Rectal smooth muscle tissue (tissue), 1 donor: ENCODE measurements around the gene CLCF1.
A peak's percentile ranks its signal among the peaks of the same experiment; 100 is the strongest.

Experiments
- H3K27ac ChIP-seq: one replicate; pipeline ENCODE4 v1.7.0; 2013; ENCODE audit warnings: low read depth, low read length, inconsistent platforms
- H3K27me3 ChIP-seq: one replicate; pipeline ENCODE4 v1.7.0; 2013; ENCODE audit warnings: low read length; ENCODE audit not compliant: control insufficient read depth, insufficient read depth
- H3K36me3 ChIP-seq: one replicate; pipeline ENCODE4 v1.7.0; 2013; ENCODE audit warnings: low read length; ENCODE audit not compliant: control insufficient read depth, insufficient read depth
- H3K4me1 ChIP-seq: one replicate; pipeline ENCODE4 v1.7.0; 2013; ENCODE audit warnings: low read length; ENCODE audit not compliant: control insufficient read depth, insufficient read depth
- H3K4me3 ChIP-seq: one replicate; pipeline ENCODE4 v1.7.0; 2013; ENCODE audit warnings: low read length
- H3K9ac ChIP-seq: one replicate; pipeline ENCODE4 v1.7.0; 2013; ENCODE audit warnings: low read length

CLCF1 gene

DNA sequence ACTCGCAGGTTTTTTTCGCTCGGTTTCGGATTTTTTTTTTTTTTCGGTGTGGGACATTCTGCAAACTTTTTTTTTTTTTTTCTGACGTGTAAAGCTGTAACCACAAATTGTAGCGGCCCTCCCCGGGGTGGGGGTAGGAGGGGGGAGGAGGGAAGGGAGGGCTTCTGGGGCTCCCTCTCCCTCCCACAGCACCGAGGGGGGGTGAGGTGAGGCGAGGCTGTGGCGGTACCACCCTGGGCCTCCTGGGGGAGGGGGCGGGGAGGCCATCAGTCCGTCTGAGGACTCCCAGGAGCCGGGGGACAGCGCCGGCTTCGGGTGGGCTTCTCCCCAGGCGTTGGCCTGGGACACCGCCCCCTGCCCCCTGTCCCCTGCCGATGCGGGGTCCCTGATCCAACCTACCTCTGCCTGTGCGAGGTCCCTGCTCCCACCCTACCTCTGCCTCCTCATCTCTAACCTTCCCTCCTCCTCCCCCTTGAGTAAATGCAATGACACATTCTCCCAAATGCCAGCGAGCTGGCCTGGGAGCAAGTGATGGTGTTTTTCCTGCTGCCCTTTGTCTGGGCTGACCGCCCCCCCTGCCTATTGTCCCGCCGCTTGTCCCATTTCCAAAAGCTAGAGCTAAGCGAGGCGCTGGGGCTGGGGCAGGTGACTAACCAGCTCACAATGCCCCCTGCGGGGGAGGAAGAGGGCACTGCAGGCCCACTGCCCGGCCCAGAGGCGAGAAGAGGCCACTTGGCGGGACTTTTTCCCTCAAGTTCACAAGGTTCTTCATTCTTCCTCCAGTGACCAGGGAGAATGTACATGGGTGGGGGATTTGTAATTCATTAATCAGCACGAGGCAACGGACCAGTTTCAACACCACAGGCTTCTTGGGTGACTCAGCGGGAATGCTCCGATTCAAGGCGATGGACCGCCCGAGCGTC, 511 bp upstream of the CLCF1 start:
- no peaks in the 10 kb centered on the region for H3K27me3 ChIP-seq
- peak overlapping the region; percentile 88 for H3K27ac ChIP-seq
- no peak overlapping the region for H3K9ac ChIP-seq
- no peaks in the 10 kb centered on the region for H3K36me3 ChIP-seq
- H3K4me1 ChIP-seq: peaks cover 34% of the 10 kb centered on the region
- peak overlapping the region; percentile 60 for H3K4me3 ChIP-seq

DNA sequence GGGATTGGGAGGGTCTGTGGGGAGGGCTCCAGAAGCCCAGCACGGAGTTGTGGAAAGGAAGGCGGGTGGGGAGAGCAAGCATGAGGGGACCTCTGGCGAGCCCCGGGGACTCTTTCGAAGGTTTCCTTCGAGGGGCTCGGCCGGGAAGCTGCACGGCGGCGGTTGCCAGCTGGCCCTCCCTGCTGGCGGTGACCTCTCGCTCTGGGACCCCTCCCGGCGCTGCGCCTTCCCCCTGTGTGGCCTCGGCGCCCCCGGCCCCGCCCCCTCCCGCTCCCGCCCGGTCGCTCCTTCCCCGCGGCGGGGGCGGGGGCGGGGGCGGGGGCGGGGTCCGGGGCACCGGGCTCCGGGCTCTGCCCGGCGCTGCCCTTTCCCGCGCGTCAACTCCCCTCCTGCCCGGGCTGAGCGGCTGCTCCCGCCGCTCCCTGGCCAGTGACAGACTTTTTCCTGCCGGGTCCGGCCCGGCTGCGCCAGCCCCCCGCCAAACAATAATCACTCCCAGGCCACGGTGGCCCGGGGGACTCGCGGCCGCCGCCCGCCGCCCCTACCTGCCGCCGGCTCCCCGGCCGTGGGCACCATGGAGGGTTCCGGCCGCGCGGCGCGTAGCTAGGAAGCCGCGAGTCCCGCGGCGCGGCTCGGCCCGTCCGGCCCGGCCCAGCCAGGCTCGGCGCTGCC, 941 bp downstream of the CLCF1 start:
- Histone ChIP-seq H3K36me3 (no peaks in the 10 kb centered on the region), H3K27me3 (no peaks in the 10 kb centered on the region), H3K27ac (peak overlapping the region; percentile 91), H3K9ac (peak overlapping the region; percentile 26), H3K4me3 (peak overlapping the region; percentile 60), H3K4me1 (peaks cover 42% of the 10 kb centered on the region)

DNA sequence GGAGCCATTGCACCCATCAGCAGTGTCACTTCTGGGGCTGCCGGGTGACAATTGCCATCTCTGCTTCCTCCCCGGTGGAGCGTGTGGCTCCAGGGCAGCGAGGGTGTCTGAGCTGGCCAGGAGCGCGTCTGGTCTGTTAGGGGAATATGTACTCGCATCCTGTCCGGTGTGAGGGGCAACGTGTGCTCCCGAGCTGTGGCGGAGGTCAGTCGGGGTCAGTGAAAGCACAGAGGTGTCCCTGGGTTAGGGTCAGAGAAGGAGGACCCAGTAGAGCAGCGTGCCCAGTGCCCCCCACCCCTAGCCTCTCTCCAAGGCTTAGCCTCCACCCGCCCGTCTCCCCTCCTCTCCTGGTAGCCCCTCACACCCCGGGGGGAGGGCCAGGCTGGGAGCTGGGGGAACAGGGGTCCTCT, 1.5 kb downstream of the CLCF1 start:
- Histone ChIP-seq H3K36me3 (no peaks in the 10 kb centered on the region), H3K4me1 (peaks cover 46% of the 10 kb centered on the region), H3K27ac (peak overlapping the region; percentile 91), H3K4me3 (peak overlapping the region; percentile 60), H3K27me3 (no peaks in the 10 kb centered on the region), H3K9ac (no peak overlapping the region)

DNA sequence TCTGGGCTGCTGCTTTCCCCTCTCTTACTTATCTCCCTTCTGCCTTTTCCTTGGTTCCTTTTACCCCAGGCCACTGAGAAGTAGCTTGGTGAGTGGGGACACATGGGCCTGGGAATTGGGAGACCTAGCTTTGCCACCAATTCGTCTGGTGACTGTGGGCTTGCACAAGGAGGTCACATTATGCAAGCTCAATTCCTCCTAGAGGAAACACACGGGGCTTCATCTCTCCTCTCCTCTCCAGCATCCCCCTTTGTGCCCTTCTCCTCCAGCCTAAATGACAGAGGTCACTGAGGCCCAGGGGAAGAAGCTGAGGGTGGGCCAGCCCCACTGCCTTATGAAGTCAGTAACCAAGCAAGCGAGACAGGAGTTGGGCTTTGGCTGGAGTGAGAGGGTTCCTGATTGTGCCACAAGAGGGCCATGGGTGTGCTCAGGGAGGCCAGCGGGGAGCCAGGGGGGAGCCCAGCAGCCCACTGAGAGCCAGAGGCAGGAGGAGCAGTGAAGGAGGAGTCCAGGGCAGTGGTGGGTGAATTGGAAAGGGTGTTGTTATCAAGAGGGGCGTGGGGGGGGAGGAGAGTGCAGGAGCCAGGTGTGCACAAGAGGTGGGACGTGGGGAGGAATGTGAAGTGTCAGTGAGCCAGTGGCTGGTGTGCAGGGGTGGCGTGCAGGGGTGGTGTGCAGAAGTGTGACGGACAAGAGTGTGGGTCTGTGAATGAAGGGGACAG, 2.0 kb downstream of the CLCF1 start:
- H3K4me3 ChIP-seq: peak overlapping the region; percentile 60

DNA sequence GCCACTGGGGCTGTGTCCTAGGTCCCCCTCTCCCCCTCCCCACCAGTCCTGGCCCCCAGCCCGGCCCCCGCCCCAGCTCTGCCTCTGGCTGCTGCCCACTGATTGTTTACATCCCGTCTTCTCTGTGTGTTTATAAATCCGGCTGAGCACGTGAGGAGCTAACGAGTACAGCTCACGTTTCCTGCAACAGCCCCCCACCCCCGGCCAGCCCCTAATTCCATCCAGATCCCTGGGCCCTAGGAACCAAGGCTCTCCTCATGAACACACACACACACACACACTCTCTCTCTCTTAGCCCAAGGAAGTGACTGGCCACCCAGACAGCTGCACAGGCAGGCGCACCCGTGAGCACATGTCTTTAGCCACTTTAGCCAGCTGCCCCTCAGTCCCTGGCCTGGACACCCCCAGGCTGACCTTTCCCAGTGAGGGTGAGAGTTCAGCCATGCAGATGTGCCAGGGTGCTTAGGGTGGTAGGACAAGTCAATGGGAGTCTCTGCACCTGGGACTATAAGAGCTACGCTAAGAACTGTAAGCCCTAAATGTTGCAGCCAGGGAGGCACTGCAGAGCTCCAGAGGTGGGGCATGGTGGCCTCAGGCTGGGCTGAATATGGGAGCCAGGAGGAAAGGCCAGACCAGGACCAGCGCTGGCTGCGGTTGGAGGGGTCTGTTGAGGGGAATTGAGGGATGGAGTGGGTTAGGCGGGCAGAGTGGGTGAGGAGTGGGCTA, 2.9 kb downstream of the CLCF1 start:
- Histone ChIP-seq H3K27me3 (no peaks in the 10 kb centered on the region), H3K4me3 (peak overlapping the region; percentile 41), H3K4me1 (peaks cover 57% of the 10 kb centered on the region), H3K9ac (no peak overlapping the region), H3K36me3 (no peaks in the 10 kb centered on the region), H3K27ac (peak overlapping the region; percentile 91)

More for the DNA sequence above, 2.0 kb downstream of the CLCF1 start:
- Histone ChIP-seq H3K27me3 (no peaks in the 10 kb centered on the region), H3K4me1 (peaks cover 49% of the 10 kb centered on the region), H3K36me3 (no peaks in the 10 kb centered on the region), H3K9ac (no peak overlapping the region), H3K27ac (peak overlapping the region; percentile 91)

DNA sequence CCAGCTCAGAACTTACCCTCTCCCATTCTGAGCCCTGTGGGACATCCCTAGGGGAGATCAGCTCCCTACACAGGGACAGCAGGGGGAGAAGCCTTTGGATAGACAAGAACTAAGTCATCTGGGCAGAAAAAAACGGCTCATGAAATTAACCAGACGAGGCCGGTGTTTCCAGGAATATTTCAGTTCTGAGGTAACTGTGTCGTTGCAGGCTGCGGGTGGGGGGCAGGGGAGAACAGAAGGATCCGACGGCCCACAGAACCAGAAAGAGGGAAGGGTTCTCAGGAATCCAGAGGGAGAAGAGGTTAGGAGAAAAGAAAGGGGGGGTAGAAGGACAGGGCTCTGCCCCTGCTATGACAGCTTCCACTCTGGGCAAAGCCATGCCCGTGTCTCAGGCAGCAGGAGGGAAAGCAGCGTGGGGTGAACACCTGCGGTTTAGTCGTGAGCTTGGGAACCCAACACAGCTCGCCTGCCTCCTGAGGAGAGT, 3.6 kb downstream of the CLCF1 start:
- H3K27ac ChIP-seq: peak overlapping the region; percentile 91
- H3K4me3 ChIP-seq: no peak overlapping the region
- no peak overlapping the region for H3K9ac ChIP-seq
- H3K4me1 ChIP-seq: peaks cover 61% of the 10 kb centered on the region
- no peaks in the 10 kb centered on the region for H3K36me3 ChIP-seq
- H3K27me3 ChIP-seq: no peaks in the 10 kb centered on the region

DNA sequence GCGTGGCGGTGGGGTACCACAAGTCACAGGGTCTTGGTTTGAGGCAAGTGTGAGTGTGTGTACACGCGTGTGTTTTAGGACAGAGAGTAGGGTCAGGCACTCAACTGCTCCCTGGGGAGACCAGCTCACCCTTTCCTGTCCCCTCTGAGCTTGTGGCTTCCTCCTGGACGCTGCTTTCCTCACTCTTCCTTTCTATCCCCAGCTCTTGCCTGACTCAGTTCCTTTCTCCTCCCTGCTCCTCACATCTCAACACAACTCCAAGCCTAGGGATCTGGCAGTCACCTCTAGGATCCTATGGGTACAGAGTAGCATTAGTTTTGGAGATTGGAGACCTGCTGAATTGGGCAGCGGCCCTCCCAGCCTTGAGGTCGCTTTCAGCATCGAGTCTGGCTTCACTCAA, 4.1 kb downstream of the CLCF1 start:
- H3K4me3 ChIP-seq: no peak overlapping the region
- peak overlapping the region; percentile 91 for H3K27ac ChIP-seq
- peaks cover 2% of the 10 kb centered on the region for H3K36me3 ChIP-seq

DNA sequence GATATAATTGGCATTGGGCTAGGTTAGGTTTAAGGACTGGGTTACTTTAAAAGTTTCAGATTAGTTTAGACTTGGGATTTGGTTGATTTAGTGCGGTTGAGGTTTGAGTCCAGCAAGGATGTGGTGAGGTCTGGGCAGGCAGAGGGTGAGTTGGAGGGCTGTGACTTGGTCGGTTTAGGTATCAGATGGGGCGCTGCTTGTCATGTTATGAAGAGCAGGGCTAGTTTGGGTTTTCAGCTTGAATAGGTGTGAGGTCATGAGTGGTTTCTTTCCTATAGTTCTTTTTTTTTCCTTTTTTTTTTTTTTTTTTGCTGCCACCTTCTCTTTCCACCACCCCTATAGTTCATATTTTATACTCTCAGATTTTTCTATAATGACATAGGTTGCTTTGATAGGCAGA, 4.8 kb downstream of the CLCF1 start:
- peaks cover 52% of the 10 kb centered on the region for H3K4me1 ChIP-seq
- H3K4me3 ChIP-seq: no peak overlapping the region
- peaks cover 2% of the 10 kb centered on the region for H3K36me3 ChIP-seq
- no peak overlapping the region for H3K9ac ChIP-seq
- no peaks in the 10 kb centered on the region for H3K27me3 ChIP-seq
- peak overlapping the region; percentile 91 for H3K27ac ChIP-seq

More for the DNA sequence above, 4.1 kb downstream of the CLCF1 start:
- no peak overlapping the region for H3K9ac ChIP-seq
- no peaks in the 10 kb centered on the region for H3K27me3 ChIP-seq
- H3K4me1 ChIP-seq: peaks cover 56% of the 10 kb centered on the region

DNA sequence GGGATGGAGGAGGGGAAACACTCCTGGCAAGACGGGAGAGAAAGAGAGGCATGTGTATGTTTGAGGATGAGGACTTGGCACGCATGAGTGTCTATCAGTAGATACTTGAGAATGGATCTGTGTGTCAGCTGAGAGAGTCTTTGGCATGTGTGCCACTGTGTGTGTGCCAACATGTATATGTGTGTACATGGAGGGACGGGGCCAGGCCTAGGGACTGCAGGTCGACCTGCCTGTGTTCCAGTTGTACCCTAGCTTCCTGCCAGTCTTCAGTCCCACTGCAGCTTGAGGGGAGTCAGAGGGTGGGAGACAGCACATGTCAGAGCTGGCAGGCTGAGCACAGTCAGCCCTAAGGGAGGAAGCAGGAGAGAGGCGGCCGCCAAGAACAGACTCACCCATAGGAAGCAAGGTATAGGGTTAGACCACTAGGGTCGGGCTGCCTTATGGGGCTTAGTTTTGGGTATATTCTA, 5.6 kb downstream of the CLCF1 start:
- no peak overlapping the region for H3K9ac ChIP-seq
- H3K27ac ChIP-seq: peak overlapping the region; percentile 91
- no peaks in the 10 kb centered on the region for H3K27me3 ChIP-seq
- H3K36me3 ChIP-seq: peaks cover 2% of the 10 kb centered on the region
- no peak overlapping the region for H3K4me3 ChIP-seq
- peaks cover 52% of the 10 kb centered on the region for H3K4me1 ChIP-seq

DNA sequence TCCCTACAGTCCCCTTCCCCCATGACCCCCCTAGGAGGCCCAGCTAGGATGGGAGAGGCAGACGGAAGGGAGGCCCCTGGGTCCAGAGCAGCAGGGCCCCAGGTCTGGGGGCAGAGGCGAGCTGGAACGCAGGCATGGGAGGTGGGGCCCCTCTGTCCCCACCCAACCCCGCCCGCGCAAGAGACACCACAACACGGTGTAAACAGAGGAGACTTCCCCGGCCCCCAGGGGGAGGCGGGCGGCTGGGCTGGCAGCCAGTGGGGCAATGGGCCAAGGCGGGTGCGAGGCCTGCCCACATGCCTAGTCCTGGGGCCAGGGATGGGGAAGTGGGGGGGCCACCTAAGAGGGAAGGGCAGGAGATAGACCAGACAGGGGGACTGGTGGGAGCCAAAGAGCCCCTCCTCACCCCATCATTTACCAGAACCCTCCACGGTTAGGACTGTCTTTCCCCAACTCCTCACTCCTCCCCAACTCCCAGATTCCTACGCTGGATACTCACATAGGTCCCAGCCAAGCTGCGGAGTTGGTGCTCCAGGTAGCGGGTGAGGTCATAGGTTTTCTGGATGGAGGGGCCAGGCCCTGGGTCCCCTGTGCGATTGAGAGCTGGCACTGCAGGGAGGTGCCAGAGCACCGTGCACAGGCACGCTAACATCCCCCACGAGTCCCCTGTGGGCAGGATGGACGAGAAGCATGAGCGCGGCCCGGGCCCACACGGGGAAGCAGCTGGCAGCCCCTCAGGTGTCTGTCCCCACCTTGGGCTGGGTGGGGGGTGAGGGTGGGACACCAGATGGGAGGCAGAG, 6.2 kb downstream of the CLCF1 start:
- H3K36me3 ChIP-seq: peaks cover 2% of the 10 kb centered on the region
- peaks cover 52% of the 10 kb centered on the region for H3K4me1 ChIP-seq
- peak overlapping the region; percentile 91 for H3K27ac ChIP-seq
- no peaks in the 10 kb centered on the region for H3K27me3 ChIP-seq
- H3K9ac ChIP-seq: no peak overlapping the region
- H3K4me3 ChIP-seq: peak overlapping the region; percentile 10

DNA sequence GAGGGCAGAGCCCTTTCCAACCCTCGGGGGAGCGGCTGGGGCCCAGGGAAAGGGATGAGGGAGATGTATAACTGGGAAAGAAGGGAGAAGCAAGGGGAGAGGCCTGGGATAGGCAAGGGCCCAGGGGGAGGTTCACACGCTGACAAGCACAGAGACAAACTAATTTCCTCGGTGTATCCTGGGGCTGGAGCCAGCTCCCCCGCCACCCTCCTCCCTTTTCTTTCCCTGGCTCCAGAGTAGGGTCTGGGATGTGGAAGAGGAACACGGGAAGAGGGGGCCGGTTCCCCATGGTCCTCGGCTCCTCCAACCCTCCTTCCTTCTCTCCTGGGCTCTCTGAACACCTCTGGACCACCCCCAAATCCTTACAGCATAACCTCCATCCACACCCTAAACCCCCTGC, 6.9 kb downstream of the CLCF1 start:
- H3K27ac ChIP-seq: peak overlapping the region; percentile 91
- peaks cover 2% of the 10 kb centered on the region for H3K36me3 ChIP-seq
- peak overlapping the region; percentile 10 for H3K4me3 ChIP-seq
- H3K9ac ChIP-seq: no peak overlapping the region
- peaks cover 48% of the 10 kb centered on the region for H3K4me1 ChIP-seq
- H3K27me3 ChIP-seq: no peaks in the 10 kb centered on the region
